Coronary artery (tissue), 2 donors: Measurements from ENCODE around the gene UMOD.

ENCODE experiments used
- DNase-seq: peaks from one replicate; pipeline ENCODE4 v3.0.0-alpha.2; 2017; ENCODE audit warnings: low spot score
- H3K27ac ChIP-seq, 2 donors: fragments of 200-600 bp; sonication (generic); one replicate each; pipeline ENCODE4 v1.5.1; 2016 to 2019
- H3K4me3 ChIP-seq: fragments of 200-600 bp; sonication (generic); 2 replicates; pipeline ENCODE4 v1.5.1; 2016; ENCODE audit warnings: mild to moderate bottlenecking, moderate library complexity
- CTCF ChIP-seq: fragments of 200-600 bp; sonication (generic); IDR thresholded peaks from one replicate; pipeline ENCODE4 v1.5.1; 2019; ENCODE audit warnings: antibody characterized with exemption

Gene UMOD

GRCh38 chr16:20291208-20292206 lies 61.0 kb downstream of the UMOD start:
- Histone ChIP-seq H3K4me3 (no peak overlapping the region), H3K27ac (no peak overlapping the region)
- no peak for TF ChIP-seq CTCF
- DNase-seq = no peak

GRCh38 chr16:20289571-20289970 lies 62.9 kb downstream of the UMOD start:
- no peak for TF ChIP-seq CTCF
- Histone ChIP-seq H3K27ac (no peak overlapping the region), H3K4me3 (no peak overlapping the region)
- no peak for DNase-seq

GRCh38 chr16:20285993-20286499 lies 66.5 kb downstream of the UMOD start:
- no peak for DNase-seq
- no peak for TF ChIP-seq CTCF

More at GRCh38 chr16:20285993-20286499, 66.5 kb downstream of the UMOD start:
- no peak overlapping the region for H3K27ac ChIP-seq
- H3K4me3 ChIP-seq = no peak overlapping the region
